OCI-LY3 (cell line): Measurements from ENCODE around the gene SNCA.

Source experiments
- H2AFZ ChIP-seq: fragments of 200-600, 300-600 bp; shearing (Covaris generic); 2 replicates; pipeline ENCODE4 v1.6.0; 2014; ENCODE audit warnings: antibody characterized with exemption, low read depth, low read length
- H3K27ac ChIP-seq: fragments of 200-600, 300-600 bp; sonication (generic); 2 replicates; pipeline ENCODE4 v1.5.1; 2014; ENCODE audit warnings: mild to moderate bottlenecking, low read length, moderate library complexity, mixed read lengths
- H3K27me3 ChIP-seq: fragments of 200-600, 300-600 bp; sonication (generic); 2 replicates; pipeline ENCODE4 v1.6.1; 2014; ENCODE audit warnings: low read depth, low read length, mixed read lengths
- H3K36me3 ChIP-seq: fragments of 200-600, 300-600 bp; sonication (generic); replicated peaks from 2 replicates; pipeline ENCODE3; 2014; ENCODE audit warnings: low read depth, low read length, mixed read lengths
- H3K4me1 ChIP-seq: fragments of 300-600, 200-600 bp; sonication (generic); 2 replicates; pipeline ENCODE4 v1.6.1; 2014; ENCODE audit warnings: low read length, mixed read lengths
- H3K4me2 ChIP-seq: fragments of 200-600, 300-600 bp; sonication (generic); 2 replicates; pipeline ENCODE4 v1.6.1; 2014; ENCODE audit warnings: low read length, mixed read lengths
- H3K4me3 ChIP-seq: fragments of 300-600, 200-600 bp; sonication (generic); 2 replicates; pipeline ENCODE4 v1.5.1; 2014; ENCODE audit warnings: antibody characterized with exemption, mild to moderate bottlenecking, low read length, moderate library complexity
- H3K79me2 ChIP-seq: fragments of 300-600, 200-600 bp; shearing (Covaris generic); 2 replicates; pipeline ENCODE4 v1.6.1; 2014; ENCODE audit warnings: mild to moderate bottlenecking, low read length, mixed read lengths
- H3K9ac ChIP-seq: fragments of 300-600, 200-600 bp; shearing (Covaris generic); 2 replicates; pipeline ENCODE4 v1.6.0; 2014; ENCODE audit warnings: mild to moderate bottlenecking, low read length, moderate library complexity
- H3K9me3 ChIP-seq: fragments of 200-600, 300-600 bp; shearing (Covaris generic); 2 replicates; pipeline ENCODE4 v1.6.1; 2014; ENCODE audit warnings: low read length, mixed read lengths; ENCODE audit not compliant: insufficient read depth
- H4K20me1 ChIP-seq: fragments of 200-600, 300-600 bp; sonication (generic); 2 replicates; pipeline ENCODE4 v1.6.1; 2016; ENCODE audit warnings: low read length, mixed read lengths; ENCODE audit not compliant: insufficient read depth
- CTCF ChIP-seq: fragments of 200-600, 300-600 bp; sonication (generic); IDR thresholded peaks from 2 replicates; pipeline ENCODE4 v1.5.1; 2014; ENCODE audit warnings: antibody characterized with exemption, low read length, low read depth
- EZH2phosphoT487 ChIP-seq: fragments of 200-600 bp; shearing (Covaris generic); IDR thresholded peaks from 2 replicates; pipeline ENCODE4 v1.6.1; 2018; ENCODE audit warnings: antibody characterized with exemption, mixed run types, low read depth

The SNCA gene

DNA sequence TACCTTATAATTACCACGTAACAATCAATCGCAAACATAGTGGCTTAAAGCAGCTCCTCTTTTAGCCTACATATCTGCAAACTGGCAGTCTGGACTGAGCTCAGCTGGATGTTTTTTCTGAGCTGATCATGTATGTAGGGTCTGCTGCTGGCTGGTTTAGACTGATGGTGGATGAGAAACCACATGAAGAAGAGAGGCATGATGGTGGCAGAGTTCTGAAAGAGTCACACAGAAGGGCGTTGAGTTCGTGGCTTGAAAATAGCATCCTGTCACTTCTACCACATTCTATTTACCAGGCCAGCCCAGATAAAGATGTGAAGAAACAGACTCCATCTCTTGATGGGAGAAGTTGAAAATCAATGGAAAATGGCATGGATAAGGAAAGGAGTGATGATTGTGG is 151.3 kb downstream of the SNCA start:
- Histone ChIP-seq H3K27ac (no peak overlapping the region), H3K4me2 (no peak overlapping the region), H3K79me2 (no peaks in the 10 kb centered on the region), H3K4me3 (no peak overlapping the region), H3K9ac (no peak overlapping the region), H2AFZ (no peak overlapping the region), H3K27me3 (no peaks in the 10 kb centered on the region), H3K4me1 (no peaks in the 10 kb centered on the region), H3K36me3 (no peaks in the 10 kb centered on the region), H3K9me3 (no peaks in the 10 kb centered on the region), H4K20me1 (no peaks in the 10 kb centered on the region)
- TF ChIP-seq CTCF = no peak
- no peak for TF ChIP-seq EZH2phosphoT487

- no peaks in the 10 kb centered on the region for H3K36me3 ChIP-seq
- no peak overlapping the region for H3K27ac ChIP-seq
- no peaks in the 10 kb centered on the region for H3K4me1 ChIP-seq
- H3K4me3 ChIP-seq = no peak overlapping the region
- no peaks in the 10 kb centered on the region for H4K20me1 ChIP-seq
- no peaks in the 10 kb centered on the region for H3K9me3 ChIP-seq
- no peaks in the 10 kb centered on the region for H3K79me2 ChIP-seq
- no peak overlapping the region for H2AFZ ChIP-seq
- no peak for TF ChIP-seq EZH2phosphoT487
- no peak for TF ChIP-seq CTCF
- H3K27me3 ChIP-seq = no peaks in the 10 kb centered on the region
- H3K4me2 ChIP-seq = no peak overlapping the region
- no peak overlapping the region for H3K9ac ChIP-seq
These were observed 151.7 kb downstream of the SNCA start for GRCh38 chr4:89685277-89685676.

DNA sequence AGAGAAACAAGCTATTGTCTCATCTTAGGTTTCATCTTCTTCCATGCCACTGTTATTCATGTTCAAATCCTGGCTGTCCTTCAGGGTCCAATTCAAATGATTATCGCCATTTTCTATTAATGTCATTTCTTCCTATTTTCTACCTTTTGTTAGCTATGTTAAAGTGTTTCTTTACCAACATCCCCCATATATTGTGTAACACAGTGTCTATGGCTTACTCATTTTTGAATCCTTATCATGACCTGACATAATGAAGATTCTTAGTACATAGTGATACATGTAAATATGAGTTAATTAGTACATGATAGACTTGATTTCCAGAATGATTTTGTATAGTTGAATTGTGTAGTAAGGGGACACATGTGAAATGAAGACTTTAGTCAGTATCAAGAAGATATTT is 152.4 kb downstream of the SNCA start:
- Histone ChIP-seq H2AFZ (no peak overlapping the region), H3K27me3 (no peaks in the 10 kb centered on the region), H3K27ac (no peak overlapping the region), H3K4me3 (no peak overlapping the region), H3K4me1 (no peaks in the 10 kb centered on the region), H3K4me2 (no peak overlapping the region), H4K20me1 (no peaks in the 10 kb centered on the region), H3K79me2 (no peaks in the 10 kb centered on the region), H3K9me3 (no peaks in the 10 kb centered on the region), H3K9ac (no peak overlapping the region), H3K36me3 (no peaks in the 10 kb centered on the region)
- TF ChIP-seq EZH2phosphoT487 (no peak), CTCF (no peak)

- Histone ChIP-seq H4K20me1 (no peaks in the 10 kb centered on the region), H3K79me2 (no peaks in the 10 kb centered on the region), H3K4me3 (no peak overlapping the region), H3K4me1 (no peaks in the 10 kb centered on the region), H3K9me3 (no peaks in the 10 kb centered on the region), H3K4me2 (no peak overlapping the region), H2AFZ (no peak overlapping the region), H3K27ac (no peak overlapping the region), H3K9ac (no peak overlapping the region), H3K27me3 (no peaks in the 10 kb centered on the region), H3K36me3 (no peaks in the 10 kb centered on the region)
- no peak for TF ChIP-seq EZH2phosphoT487
- TF ChIP-seq CTCF = no peak
These were observed 154.2 kb downstream of the SNCA start for GRCh38 chr4:89682808-89683207.
